GM12891 (cell line): ENCODE data around the gene KLF5.

Experiments
- POLR2A ChIP-seq: IDR thresholded peaks from 2 replicates; pipeline ENCODE4 v1.6.1; 2011; ENCODE audit warnings: low read depth, low read length, control low read depth
- POLR2AphosphoS5 ChIP-seq: IDR thresholded peaks from 2 replicates; pipeline ENCODE4 v1.6.1; 2011; ENCODE audit warnings: low read depth, low read length, control low read depth
- POU2F2 ChIP-seq: IDR thresholded peaks from 2 replicates; pipeline ENCODE4 v1.6.1; 2011; ENCODE audit warnings: low read depth, mild to moderate bottlenecking, control low read depth, low read length, moderate library complexity
- TAF1 ChIP-seq: IDR thresholded peaks from 2 replicates; pipeline ENCODE4 v1.6.1; 2011; ENCODE audit warnings: low read depth, low read length, control low read depth

DNA sequence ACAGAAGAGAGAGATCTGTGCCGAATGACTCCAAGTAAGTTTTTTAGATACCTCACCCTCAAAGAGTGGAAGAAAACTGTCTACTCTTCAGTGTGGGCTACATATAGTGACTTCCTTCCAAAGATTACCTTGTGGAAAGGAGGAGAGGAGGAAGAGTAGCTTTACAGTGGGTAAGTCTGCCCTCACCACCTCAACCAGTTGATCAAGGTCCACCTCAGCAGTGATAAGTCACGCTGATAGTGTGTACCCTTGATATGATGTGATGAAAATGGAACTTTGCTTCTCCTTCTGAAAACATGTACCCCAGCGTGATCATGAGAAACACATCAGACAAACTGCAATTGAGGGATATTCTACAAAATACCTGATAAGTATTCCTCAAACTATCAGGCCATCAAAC, 20.6 kb downstream of the KLF5 start:
- TF ChIP-seq POLR2A (no peak), TAF1 (no peak), POLR2AphosphoS5 (no peak), POU2F2 (no peak)
